DND-41 (cell line): Measurements from ENCODE around the gene TBCD.

Experiments
- ATAC-seq: fragments of 200-7000 bp; cut with Tn5 transposase; 3 replicates; pipeline ENCODE4 v1.9.1; 2021; ENCODE audit warnings: low read depth; ENCODE audit not compliant: insufficient read depth
- DNase-seq: peaks from one replicate; pipeline ENCODE4 v3.0.0-alpha.2; 2020
- H2AFZ ChIP-seq: 2 replicates; pipeline ENCODE4 v1.6.0; 2012; ENCODE audit warnings: low read depth, low read length
- H3K27ac ChIP-seq: 2 replicates; pipeline ENCODE4 v1.5.1; 2012; ENCODE audit warnings: low read length, inconsistent platforms
- H3K27me3 ChIP-seq: fragments of 200-600 bp; sonication (generic); 2 replicates; pipeline ENCODE4 v1.6.0; 2012; ENCODE audit warnings: low read length, mild to moderate bottlenecking, inconsistent platforms; ENCODE audit not compliant: insufficient read depth, poor library complexity
- H3K36me3 ChIP-seq: 2 replicates; pipeline ENCODE4 v1.5.1; 2012; ENCODE audit warnings: low read length, inconsistent platforms; ENCODE audit not compliant: insufficient read depth
- H3K4me1 ChIP-seq: 2 replicates; pipeline ENCODE4 v1.5.1; 2012; ENCODE audit warnings: mild to moderate bottlenecking, low read length; ENCODE audit not compliant: insufficient read depth
- H3K4me2 ChIP-seq: 2 replicates; pipeline ENCODE4 v1.6.0; 2012; ENCODE audit warnings: mild to moderate bottlenecking, moderate library complexity, low read length, inconsistent platforms; ENCODE audit not compliant: insufficient read depth
- H3K4me3 ChIP-seq, 2 experiments: fragments of 200-600 bp in 1 of 2; shearing (Covaris generic) in 1 of 2; 2 replicates each; pipeline ENCODE4 v1.5.1; 2012 to 2016; ENCODE audit warnings: inconsistent platforms in 2 of 2, low read length in 2 of 2, mild to moderate bottlenecking in 2 of 2, low read depth in 1 of 2, moderate library complexity in 1 of 2
- H3K79me2 ChIP-seq: 2 replicates; pipeline ENCODE4 v1.6.0; 2012; ENCODE audit warnings: low read length, inconsistent platforms; ENCODE audit not compliant: insufficient read depth
- H3K9ac ChIP-seq: 2 replicates; pipeline ENCODE4 v1.6.0; 2012; ENCODE audit warnings: low read depth, mild to moderate bottlenecking, inconsistent platforms, low read length, moderate library complexity
- H3K9me3 ChIP-seq: 2 replicates; pipeline ENCODE4 v1.5.1; 2012; ENCODE audit warnings: low read length, moderate library complexity, mild to moderate bottlenecking, inconsistent platforms; ENCODE audit not compliant: insufficient read depth, severe bottlenecking
- H4K20me1 ChIP-seq: 2 replicates; pipeline ENCODE4 v1.6.0; 2012; ENCODE audit warnings: low read length; ENCODE audit not compliant: insufficient read depth
- EZH2 ChIP-seq: IDR thresholded peaks from 3 replicates; pipeline ENCODE4 v1.6.1; 2012; ENCODE audit warnings: borderline replicate concordance, low read depth, mild to moderate bottlenecking, moderate library complexity, low read length, inconsistent platforms; ENCODE audit not compliant: severe bottlenecking
- TF ChIP-seq, protein P1 (sequence below): IDR thresholded peaks from 2 replicates; pipeline ENCODE4 v1.5.1; 2012; ENCODE audit warnings: borderline replicate concordance, low read length, moderate library complexity, mild to moderate bottlenecking; ENCODE audit not compliant: poor library complexity, severe bottlenecking; ENCODE audit errors: extremely low read depth

TBCD gene

DNA sequence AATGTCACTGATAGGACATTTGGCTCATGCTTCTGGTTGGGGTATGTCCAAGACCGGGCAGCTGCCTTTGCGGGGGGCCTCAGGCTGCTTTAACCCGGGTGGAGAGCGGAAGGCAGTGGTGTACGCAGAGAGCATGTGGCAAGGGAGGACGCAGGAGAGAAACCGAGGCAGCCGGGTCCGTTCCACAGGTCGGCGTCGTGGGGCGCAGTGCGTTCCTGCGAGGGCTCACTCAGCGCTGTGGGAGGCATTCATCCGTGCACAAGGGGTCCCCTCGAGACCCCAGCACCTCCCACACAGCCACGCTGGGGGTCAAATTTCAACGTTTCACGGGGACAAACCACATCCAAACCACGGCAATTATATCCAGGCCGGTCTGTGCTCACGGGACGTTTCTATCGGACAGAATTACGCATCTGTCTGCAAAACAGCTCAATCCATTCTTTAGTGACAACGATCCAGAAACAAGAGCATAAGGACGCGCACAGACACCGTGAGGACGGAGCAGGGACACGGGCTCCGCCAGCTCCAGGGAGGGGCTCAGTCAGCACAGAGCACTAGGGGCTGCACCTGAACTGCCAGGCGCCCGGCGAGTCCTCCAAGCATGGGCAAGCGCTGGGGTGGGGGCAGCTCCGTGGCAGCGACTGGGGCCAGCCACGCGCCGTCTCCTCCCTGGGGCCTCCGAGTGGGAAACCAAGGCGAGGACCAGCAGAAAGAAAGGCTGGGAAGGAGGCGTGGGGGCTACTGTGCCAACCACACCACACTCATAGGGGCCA is 219.1 kb downstream of the TBCD start:
- ATAC-seq (no peak), DNase-seq (no peak)
- no peak overlapping the region for H2AFZ ChIP-seq
- no peak for TF ChIP-seq EZH2
- TF ChIP-seq, protein P1, sequence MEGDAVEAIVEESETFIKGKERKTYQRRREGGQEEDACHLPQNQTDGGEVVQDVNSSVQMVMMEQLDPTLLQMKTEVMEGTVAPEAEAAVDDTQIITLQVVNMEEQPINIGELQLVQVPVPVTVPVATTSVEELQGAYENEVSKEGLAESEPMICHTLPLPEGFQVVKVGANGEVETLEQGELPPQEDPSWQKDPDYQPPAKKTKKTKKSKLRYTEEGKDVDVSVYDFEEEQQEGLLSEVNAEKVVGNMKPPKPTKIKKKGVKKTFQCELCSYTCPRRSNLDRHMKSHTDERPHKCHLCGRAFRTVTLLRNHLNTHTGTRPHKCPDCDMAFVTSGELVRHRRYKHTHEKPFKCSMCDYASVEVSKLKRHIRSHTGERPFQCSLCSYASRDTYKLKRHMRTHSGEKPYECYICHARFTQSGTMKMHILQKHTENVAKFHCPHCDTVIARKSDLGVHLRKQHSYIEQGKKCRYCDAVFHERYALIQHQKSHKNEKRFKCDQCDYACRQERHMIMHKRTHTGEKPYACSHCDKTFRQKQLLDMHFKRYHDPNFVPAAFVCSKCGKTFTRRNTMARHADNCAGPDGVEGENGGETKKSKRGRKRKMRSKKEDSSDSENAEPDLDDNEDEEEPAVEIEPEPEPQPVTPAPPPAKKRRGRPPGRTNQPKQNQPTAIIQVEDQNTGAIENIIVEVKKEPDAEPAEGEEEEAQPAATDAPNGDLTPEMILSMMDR, result no peak
- H3K9me3 ChIP-seq, result no peaks in the 10 kb centered on the region
- H3K4me3 ChIP-seq, result no peak overlapping the region
- peaks cover 36% of the 10 kb centered on the region for H3K36me3 ChIP-seq
- peaks cover 49% of the 10 kb centered on the region for H3K79me2 ChIP-seq
- H3K4me1 ChIP-seq, result no peaks in the 10 kb centered on the region
- no peak overlapping the region for H3K4me2 ChIP-seq
- H3K9ac ChIP-seq, result no peak overlapping the region
- no peak overlapping the region for H3K27ac ChIP-seq
- H4K20me1 ChIP-seq, result peaks cover 44% of the 10 kb centered on the region
- no peaks in the 10 kb centered on the region for H3K27me3 ChIP-seq

GRCh38 chr17:82972836-82973372 is 221.0 kb downstream of the TBCD start:
- DNase-seq (no peak), ATAC-seq (no peak)
- Histone ChIP-seq H3K27ac (no peak overlapping the region), H3K4me1 (no peaks in the 10 kb centered on the region), H3K9ac (no peak overlapping the region), H3K36me3 (peaks cover 32% of the 10 kb centered on the region), H3K9me3 (no peaks in the 10 kb centered on the region), H3K27me3 (no peaks in the 10 kb centered on the region), H3K4me2 (no peak overlapping the region), H3K79me2 (peaks cover 52% of the 10 kb centered on the region), H4K20me1 (peaks cover 34% of the 10 kb centered on the region), H3K4me3 (no peak overlapping the region), H2AFZ (no peak overlapping the region)
- TF ChIP-seq, protein P1, result no peak
- TF ChIP-seq EZH2, result no peak

- peaks cover 29% of the 10 kb centered on the region for H3K36me3 ChIP-seq
- H3K79me2 ChIP-seq, result peaks cover 54% of the 10 kb centered on the region
- no peak for DNase-seq
- TF ChIP-seq, protein P1, result no peak
- TF ChIP-seq EZH2, result no peak
- peaks cover 33% of the 10 kb centered on the region for H4K20me1 ChIP-seq
- ATAC-seq, result no peak
- no peak overlapping the region for H3K27ac ChIP-seq
- H3K27me3 ChIP-seq, result no peaks in the 10 kb centered on the region
- H3K4me1 ChIP-seq, result peaks cover under 1% of the 10 kb centered on the region; the same call in 1 of the 2 replicates
- H3K9ac ChIP-seq, result no peak overlapping the region
- H3K4me3 ChIP-seq, result no peak overlapping the region
- H3K9me3 ChIP-seq, result no peaks in the 10 kb centered on the region
- no peak overlapping the region for H3K4me2 ChIP-seq
- no peak overlapping the region for H2AFZ ChIP-seq
Measured at GRCh38 chr17:82973456-82974135, 221.7 kb downstream of the TBCD start.
